Activated gamma-delta T cell treated with Interleukin-2 at 50 U/mL for 16 hours (primary cell): Measurements from ENCODE around the gene INTS6L.
A peak's percentile ranks its signal among the peaks of the same experiment; 100 is the strongest.
"Not testable (repeated sequence)": the region's sequence is repeated elsewhere in the genome, so short reads cannot be mapped to it uniquely, and the experiment has no call there.

Experiments used
- DNase-seq: peaks from one replicate; pipeline ENCODE4 v3.0.0-alpha.2; 2020

The INTS6L gene

GRCh38 chrX:135528756-135529155 lies 8.3 kb downstream of the INTS6L start:
- DNase-seq, result no peak

- no peak for DNase-seq
Observed at GRCh38 chrX:135530097-135530496, 9.6 kb downstream of the INTS6L start.

GRCh38 chrX:135531813-135532212 lies 11.4 kb downstream of the INTS6L start:
- DNase-seq, result no peak

- DNase-seq, result no peak
Observed at GRCh38 chrX:135535077-135535940, 14.8 kb downstream of the INTS6L start.

GRCh38 chrX:135536877-135537276 lies 16.4 kb downstream of the INTS6L start:
- DNase-seq, result no peak

- DNase-seq, result no peak
Observed at GRCh38 chrX:135541351-135541750, 20.9 kb downstream of the INTS6L start.

- no peak for DNase-seq
Observed at GRCh38 chrX:135543172-135543571, 22.7 kb downstream of the INTS6L start.

- DNase-seq, result peak; percentile 19
Observed at GRCh38 chrX:135543924-135544323, 23.5 kb downstream of the INTS6L start.

- no peak for DNase-seq
Observed at GRCh38 chrX:135544338-135544948, 24.0 kb downstream of the INTS6L start.

GRCh38 chrX:135547767-135548166 lies 27.3 kb downstream of the INTS6L start:
- no peak for DNase-seq

GRCh38 chrX:135549519-135549918 lies 29.1 kb downstream of the INTS6L start:
- DNase-seq, result no peak

- no peak for DNase-seq
Observed at GRCh38 chrX:135556055-135556454, 35.6 kb downstream of the INTS6L start.

GRCh38 chrX:135557344-135557743 lies 36.9 kb downstream of the INTS6L start:
- no peak for DNase-seq

- DNase-seq, result no peak
Observed at GRCh38 chrX:135572436-135572835, 52.0 kb downstream of the INTS6L start.

GRCh38 chrX:135581496-135581895 lies 61.0 kb downstream of the INTS6L start:
- DNase-seq, result no peak

- no peak for DNase-seq
Observed at GRCh38 chrX:135585153-135585552, 64.7 kb downstream of the INTS6L start.

GRCh38 chrX:135591871-135592270 lies 71.4 kb downstream of the INTS6L start:
- no peak for DNase-seq

GRCh38 chrX:135594049-135594448 lies 73.6 kb downstream of the INTS6L start:
- not testable (repeated sequence) for DNase-seq

GRCh38 chrX:135594453-135594852 lies 74.0 kb downstream of the INTS6L start:
- DNase-seq, result not testable (repeated sequence)

- no peak for DNase-seq
Observed at GRCh38 chrX:135595543-135595942, 75.1 kb downstream of the INTS6L start.

- peak; percentile 31 for DNase-seq
Observed at GRCh38 chrX:135596495-135596894, 76.0 kb downstream of the INTS6L start.

- DNase-seq, result no peak
Observed at GRCh38 chrX:135605906-135606305, 85.4 kb downstream of the INTS6L start.

GRCh38 chrX:135624408-135625204 lies 104.1 kb downstream of the INTS6L start:
- DNase-seq, result not testable (repeated sequence)

GRCh38 chrX:135625995-135626394 lies 105.5 kb downstream of the INTS6L start:
- no peak for DNase-seq
